ENCODE measurements around the gene CFAP221. TPM values are rescaled to one million over a fixed set of nuclear protein-coding genes. Genes with fewer than 3 reads are reported as not detected.

CFAP221 gene
- total RNA-seq, 1 experiment from 2014 or later, result 0.20 TPM

DNA sequence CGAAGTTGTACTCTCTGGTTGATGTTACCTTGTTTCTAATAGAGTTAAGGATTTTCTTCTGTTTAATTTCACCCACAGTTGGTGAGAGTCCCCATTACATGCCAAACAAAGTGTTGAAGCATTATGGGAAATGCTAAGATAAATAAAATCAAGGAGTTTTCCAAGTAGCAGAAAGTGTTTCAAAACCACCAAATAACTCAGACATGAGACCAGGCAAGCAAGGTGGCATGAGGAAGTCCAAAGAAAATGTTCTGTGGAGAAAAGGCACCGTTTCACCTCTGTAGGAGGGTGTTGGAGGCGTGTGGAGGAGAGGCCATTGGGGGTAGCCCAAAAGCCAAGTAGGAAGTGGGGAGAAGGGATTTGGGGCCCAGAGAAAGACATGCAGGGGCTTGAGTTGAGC, 8.7 kb downstream of the CFAP221 start:
- no peak overlapping the region for H3K27ac ChIP-seq (ENCODE audit: insufficient read length, low read depth, low read length)
- H3K79me2 ChIP-seq (ENCODE audit: insufficient read depth, low read length), result no peaks in the 10 kb centered on the region
- no peak overlapping the region for H3K56ac ChIP-seq (ENCODE audit: insufficient read length, low read depth, low read length)
- DNase-seq, result no peak
- H3K14ac ChIP-seq (ENCODE audit: insufficient read depth, low read length), result no peak overlapping the region
- no peaks in the 10 kb centered on the region for H3K79me1 ChIP-seq (ENCODE audit: insufficient read depth, low read depth, low read length, poor library complexity, severe bottlenecking)
- TF ChIP-seq CTCF (conservative IDR thresholded peaks at IDR 0.05), result no peak
- no peak overlapping the region for H3K18ac ChIP-seq (ENCODE audit: insufficient read length, low read depth, low read length)
- no peak overlapping the region for H2BK120ac ChIP-seq (ENCODE audit: low read depth, low read length, poor library complexity, severe bottlenecking)
- Mint-ChIP-seq H3K36me3 (ENCODE audit: insufficient read depth in 1 of 3, low read depth in 3 of 3) (no peaks in the 10 kb centered on the region), H3K4me1 (no peaks in the 10 kb centered on the region; a peak in 1 of 4 replicates), H3K9me3 (no peaks in the 10 kb centered on the region; a peak in 1 of 5 replicates), H3K27me3 (ENCODE audit: low read depth) (peaks cover 4% of the 10 kb centered on the region; the same call in 1 of the 2 replicates), H3K27ac (no peak overlapping the region), H3K4me3 (no peak overlapping the region)
- no peak overlapping the region for H2BK20ac ChIP-seq (ENCODE audit: low read depth, low read length, poor library complexity, severe bottlenecking)
- H2BK12ac ChIP-seq (ENCODE audit: insufficient read length, low read depth, low read length), result no peak overlapping the region
- no peaks in the 10 kb centered on the region for H4K20me1 ChIP-seq (ENCODE audit: control insufficient read depth, insufficient read depth, insufficient read length)
- H4K5ac ChIP-seq (ENCODE audit: insufficient read length, low read depth, low read length), result no peak overlapping the region
- no peak overlapping the region for H3T11ph ChIP-seq (ENCODE audit: low read length)
- no peaks in the 10 kb centered on the region for H3K23me2 ChIP-seq (ENCODE audit: insufficient read length, low read depth, low read length, poor library complexity, severe bottlenecking)
- H2BK15ac ChIP-seq (ENCODE audit: low read depth, low read length), result no peak overlapping the region
- no peak overlapping the region for H3K23ac ChIP-seq (ENCODE audit: insufficient read length, low read depth, low read length)
- no peaks in the 10 kb centered on the region for H3K9me3 ChIP-seq (ENCODE audit: control insufficient read depth, low read depth, low read length)
- no peak overlapping the region for H4K91ac ChIP-seq (ENCODE audit: insufficient read length, low read depth, low read length)
- H3K9ac ChIP-seq (ENCODE audit: extremely low read depth, insufficient read length, low read length), result no peak overlapping the region
- no peak overlapping the region for H2AFZ ChIP-seq (ENCODE audit: low read length)
- H4K8ac ChIP-seq (replicated peaks; ENCODE audit: insufficient read length, low read depth, low read length), result no peak overlapping the region
- no peaks in the 10 kb centered on the region for H3K4me1 ChIP-seq (ENCODE audit: insufficient read depth, low read length)
- H3K4ac ChIP-seq (ENCODE audit: low read depth, low read length), result no peak overlapping the region
- H2AK5ac ChIP-seq (ENCODE audit: insufficient read length, low read length), result no peak overlapping the region
- no peaks in the 10 kb centered on the region for H3K27me3 ChIP-seq (ENCODE audit: insufficient read depth, low read length)
- no peak overlapping the region for H2BK5ac ChIP-seq (ENCODE audit: insufficient read length, low read length)
- no peak overlapping the region for H3K4me2 ChIP-seq (ENCODE audit: insufficient read depth, insufficient read length, low read length)
- WGBS (ENCODE audit: extremely low coverage, insufficient read length, low lambda C conversion rate), result no CpG with 5 or more reads among the region's 3 CpGs

All from H9 (cell line).